ENCODE measurements around the gene SLC22A16. TPM values are rescaled to one million over a fixed set of nuclear protein-coding genes. Genes with fewer than 3 reads are reported as not detected.

The SLC22A16 gene
- total and polyA plus RNA-seq, 2 of the 13 experiments (the other 11 are each of a cell fraction or from before 2014, with no cell fraction given) = 0.04 TPM; not detected in 1

- H3K9ac ChIP-seq (ENCODE audit: insufficient read depth, low read depth, low read length) = no peak overlapping the region
- no peak for ATAC-seq
- no peaks in the 10 kb centered on the region for H3K79me2 ChIP-seq (ENCODE audit: insufficient read depth, low read length)
- TF ChIP-seq DZIP1 (CRISPR knock-in tag; IDR thresholded peaks at IDR 0.05) (no peak), ZBTB49 (CRISPR knock-in tag; IDR thresholded peaks at IDR 0.05; ENCODE audit: borderline replicate concordance) (no peak), ZNF891 (CRISPR knock-in tag; IDR thresholded peaks at IDR 0.05) (no peak), ZNF619 (CRISPR knock-in tag; IDR thresholded peaks at IDR 0.05) (no peak), CSRNP2 (CRISPR knock-in tag; conservative IDR thresholded peaks at IDR 0.05; ENCODE audit: low read depth) (no peak), GPN1 (CRISPR knock-in tag; IDR thresholded peaks at IDR 0.05; ENCODE audit: borderline replicate concordance) (no peak), ZNF784 (CRISPR knock-in tag; IDR thresholded peaks at IDR 0.05; ENCODE audit: borderline replicate concordance) (no peak), ZNF136 (CRISPR knock-in tag; IDR thresholded peaks at IDR 0.05; ENCODE audit: low read depth) (no peak)
- BruUV-seq (replicated peaks) = no TSS peak
- H2AFZ ChIP-seq (ENCODE audit: low read length) = no peak overlapping the region
- 75% methylated on average over 4 of the region's 4 CpGs for WGBS (ENCODE audit: low lambda C conversion rate)
- no peak for FAIRE-seq
- ChIA-PET POLR2A (no interaction called here), CTCF (ENCODE audit: low intra/inter-chr PET ratio, low total read pairs) (no interaction called here)
- intact Hi-C loops (cut with micrococcal nuclease; ENCODE audit: unreplicated experiment) (no loop called here), in situ Hi-C loops (cut with HindIII; ENCODE audit: extremely low pct_ligation_motif_present, low pct_unique_long_range_greater_than_20kb) (no loop called here)
- H3K27ac ChIP-seq (ENCODE audit: extremely low read length, insufficient read depth, low read length) = no peak overlapping the region
- H3K9me3 ChIP-seq (ENCODE audit: low read length) = no peaks in the 10 kb centered on the region
- 0 out of 5 replicates have a peak, but pooled peaks cover 0 to 4% of the 10 kb centered on the region in 2 experiments for H3K36me3 ChIP-seq (replicated peaks in 1 of 2; ENCODE audit: control insufficient read depth in 1 of 2, insufficient read depth in 2 of 2, low read length in 2 of 2)
- no peaks in the 10 kb centered on the region for H4K20me1 ChIP-seq (ENCODE audit: insufficient read depth, low read length)
- DNase-seq (ENCODE audit: low spot score) = no peak
- no peaks in the 10 kb centered on the region; a peak in 1 of 5 replicates for H3K27me3 ChIP-seq (ENCODE audit: control insufficient read depth in 1 of 2, insufficient read depth in 2 of 2, low read length in 2 of 2)
- no peak overlapping the region for H3K4me2 ChIP-seq (ENCODE audit: low read depth, low read length)
- no peak overlapping the region for H3K4me3 ChIP-seq (replicated peaks in 1 of 3; ENCODE audit: insufficient read depth in 1 of 3, low read depth in 2 of 3, low read length in 3 of 3)
- H3K4me1 ChIP-seq (ENCODE audit: insufficient read depth, low read length) = peaks cover 15% of the 10 kb centered on the region
Observed at GRCh38 chr6:110410511-110410910, 65.9 kb downstream of the SLC22A16 start.

Measured in HepG2 (cell line).